ENCODE results near the gene AXIN2.
A peak's percentile ranks its signal among the peaks of the same experiment; 100 is the strongest.
"Not testable (repeated sequence)": the region's sequence is repeated elsewhere in the genome, so short reads cannot be mapped to it uniquely, and the experiment has no call there.

Gene AXIN2

DNA sequence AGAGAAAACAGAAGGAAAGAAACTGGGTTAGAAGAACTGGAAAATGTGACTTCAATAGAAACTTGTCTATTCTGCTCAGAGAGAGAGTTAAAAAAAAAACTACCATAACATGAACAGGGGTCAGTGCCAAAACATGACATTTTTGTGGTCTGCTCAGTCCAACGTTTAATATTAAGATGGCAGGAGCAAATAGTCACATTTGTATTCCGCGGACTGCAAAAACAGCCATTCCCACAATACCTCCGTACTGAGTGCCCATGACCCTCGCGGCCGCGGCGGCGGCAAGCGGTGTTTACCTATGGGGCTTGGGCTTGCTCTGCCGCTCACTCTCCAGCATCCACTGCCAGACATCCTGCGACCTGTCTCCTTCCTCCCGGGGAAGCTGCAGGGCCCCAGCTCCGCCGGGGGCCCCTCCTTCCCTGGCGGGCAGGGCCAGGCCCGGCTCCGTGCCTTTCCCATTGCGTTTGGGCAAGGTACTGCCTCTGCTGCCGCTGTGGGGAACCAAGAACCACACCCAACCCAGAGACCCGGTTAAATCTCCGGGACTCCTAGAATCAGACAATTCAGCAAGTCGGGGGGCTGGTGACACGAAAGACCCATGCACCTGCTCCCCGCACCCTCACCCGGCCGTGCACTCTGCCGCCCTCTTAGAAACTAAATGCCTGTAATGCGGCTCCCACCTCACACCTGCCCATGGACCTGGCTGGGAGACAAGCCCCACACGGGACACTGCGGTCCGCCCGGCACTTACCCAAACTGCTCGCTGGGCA is 24.7 kb downstream of the AXIN2 start:
- DNase-seq (ENCODE audit: low spot score) = no peak

DNA sequence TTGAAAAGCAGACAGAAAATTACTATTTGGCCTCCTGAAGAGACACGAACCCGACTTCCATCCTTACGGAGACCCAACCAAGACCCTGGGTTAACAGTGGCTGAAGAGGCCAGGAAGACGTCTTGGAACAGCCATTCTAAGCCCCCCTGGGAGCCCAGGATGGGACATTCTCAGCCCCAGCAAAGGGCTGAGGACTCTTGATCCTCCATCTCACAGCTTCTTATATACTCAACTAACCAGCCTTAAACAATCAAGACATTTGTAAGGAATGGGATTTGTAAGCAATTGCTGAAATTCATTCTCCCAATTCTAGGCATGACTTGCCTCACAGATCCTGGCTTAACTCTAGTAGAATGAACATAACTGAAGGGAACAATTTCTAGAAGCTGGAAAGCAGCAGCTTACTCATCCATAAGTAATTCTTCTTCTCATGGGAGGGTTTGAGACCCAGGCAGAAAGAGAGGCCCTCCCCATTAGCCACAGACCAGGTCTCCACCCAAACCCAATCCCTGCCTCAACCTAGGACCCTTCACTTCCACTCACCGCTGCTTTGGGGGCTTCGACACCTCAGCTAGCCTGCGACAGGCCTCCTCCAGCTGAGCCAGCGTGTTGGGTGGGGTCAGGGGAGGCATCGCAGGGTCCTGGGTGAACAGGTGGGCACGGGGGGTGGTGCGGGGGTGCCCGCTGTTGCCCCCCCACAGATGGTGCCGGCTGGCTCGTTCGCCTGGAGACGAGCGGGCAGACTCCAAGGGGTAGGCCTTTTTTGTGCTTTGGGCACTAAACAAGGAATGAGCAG is 25.5 kb downstream of the AXIN2 start:
- no peak for DNase-seq (ENCODE audit: low spot score)

DNA sequence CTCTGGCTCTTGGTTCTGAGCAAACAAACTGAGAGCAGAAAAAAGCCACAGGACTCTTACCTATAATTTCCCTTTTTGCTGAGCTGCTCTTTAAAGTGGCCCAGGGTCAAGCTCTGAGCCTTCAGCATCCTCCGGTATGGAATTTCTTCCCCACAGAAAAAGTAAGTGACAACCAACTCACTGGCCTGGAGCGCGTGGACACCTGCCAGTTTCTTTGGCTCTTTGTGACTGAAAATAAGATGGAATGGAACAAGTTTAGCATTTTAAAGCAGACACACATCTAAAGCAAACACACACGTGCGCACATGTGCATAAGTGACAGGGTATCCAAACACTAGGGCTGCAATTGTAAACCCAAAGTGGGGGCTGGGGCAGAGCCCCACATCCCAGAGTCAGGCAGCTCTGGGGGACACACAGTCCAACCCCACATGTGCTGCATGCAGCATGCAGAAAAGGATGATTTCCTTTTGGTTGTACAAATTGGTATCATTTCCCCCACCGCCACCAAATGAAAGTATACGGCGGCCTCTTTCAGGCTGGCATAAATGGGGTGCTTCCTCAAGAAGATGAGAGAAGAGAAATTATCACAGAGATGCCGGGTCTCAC is 27.5 kb downstream of the AXIN2 start:
- DNase-seq (ENCODE audit: low spot score) = no peak

DNA sequence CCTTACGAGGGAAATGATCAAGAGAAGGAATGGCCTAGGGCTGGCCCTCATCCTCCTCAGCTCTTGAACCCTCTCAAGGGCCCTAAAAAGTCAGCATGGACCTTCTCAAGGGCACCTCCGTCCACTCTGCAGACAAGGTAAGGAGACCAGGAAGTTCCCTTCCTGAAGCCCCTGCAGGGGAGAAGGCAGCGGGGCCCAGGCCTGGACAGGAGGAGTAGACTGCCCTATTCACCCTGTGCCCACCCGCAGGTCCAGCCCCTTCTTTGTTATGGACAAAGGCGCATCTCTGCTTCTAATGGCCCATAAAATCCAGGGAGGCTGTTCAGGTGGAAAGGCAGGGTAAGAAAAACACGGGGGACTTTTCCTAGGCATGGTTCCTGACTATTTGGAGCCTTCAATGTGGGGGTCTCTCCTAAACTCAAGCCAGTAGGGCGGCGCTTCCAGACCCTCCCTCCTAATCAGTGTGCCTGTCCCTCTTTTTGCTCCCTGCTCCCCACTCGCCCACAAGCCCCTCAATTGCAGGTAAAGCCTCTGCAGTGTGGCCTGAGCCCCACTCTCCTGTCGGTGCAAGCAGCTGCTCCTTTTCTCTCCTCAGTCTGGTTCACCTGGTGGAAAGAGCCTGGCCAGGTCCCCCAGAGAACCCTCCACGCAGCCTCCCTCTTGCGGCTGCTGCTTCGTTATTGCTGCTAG is 28.2 kb downstream of the AXIN2 start:
- DNase-seq (ENCODE audit: low spot score) = no peak

DNA sequence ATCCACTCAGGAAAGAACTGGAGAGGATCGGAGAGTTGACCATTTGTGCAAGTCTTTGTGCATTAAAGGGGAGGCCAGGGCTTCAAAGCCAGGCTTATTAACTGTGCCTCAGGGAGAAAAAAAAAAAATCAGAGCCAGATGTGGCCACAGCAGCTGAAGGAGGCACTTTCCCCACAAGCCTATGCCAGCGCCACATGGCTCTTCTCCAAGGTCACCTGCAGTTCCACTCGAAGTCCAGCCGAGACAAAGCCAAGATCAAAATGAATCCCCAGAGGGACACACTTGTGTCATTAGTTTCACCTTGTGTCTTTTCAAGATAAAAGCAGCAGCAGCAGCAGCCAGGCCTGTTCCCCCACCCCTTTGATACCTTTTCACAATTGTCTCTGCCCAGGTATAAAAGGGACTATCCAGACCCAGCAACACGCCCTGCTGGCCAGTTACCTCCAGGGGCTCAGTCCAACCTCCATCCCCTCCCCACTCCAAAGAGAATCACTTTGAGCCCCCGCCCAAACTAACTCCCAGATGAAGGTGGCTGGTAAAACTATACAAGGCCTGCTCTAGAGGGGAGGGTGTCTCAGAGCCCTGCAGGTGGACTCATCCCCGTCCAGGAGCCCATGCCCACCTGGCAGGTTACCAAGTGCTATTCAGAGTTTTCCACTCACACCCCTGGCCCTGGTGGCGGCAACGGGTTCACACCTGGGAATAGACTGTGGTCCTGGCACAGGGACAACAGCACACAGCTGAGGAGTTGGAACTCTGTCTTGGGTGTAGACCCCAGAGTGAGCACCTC is 29.2 kb downstream of the AXIN2 start:
- no peak for DNase-seq (ENCODE audit: low spot score)

DNA sequence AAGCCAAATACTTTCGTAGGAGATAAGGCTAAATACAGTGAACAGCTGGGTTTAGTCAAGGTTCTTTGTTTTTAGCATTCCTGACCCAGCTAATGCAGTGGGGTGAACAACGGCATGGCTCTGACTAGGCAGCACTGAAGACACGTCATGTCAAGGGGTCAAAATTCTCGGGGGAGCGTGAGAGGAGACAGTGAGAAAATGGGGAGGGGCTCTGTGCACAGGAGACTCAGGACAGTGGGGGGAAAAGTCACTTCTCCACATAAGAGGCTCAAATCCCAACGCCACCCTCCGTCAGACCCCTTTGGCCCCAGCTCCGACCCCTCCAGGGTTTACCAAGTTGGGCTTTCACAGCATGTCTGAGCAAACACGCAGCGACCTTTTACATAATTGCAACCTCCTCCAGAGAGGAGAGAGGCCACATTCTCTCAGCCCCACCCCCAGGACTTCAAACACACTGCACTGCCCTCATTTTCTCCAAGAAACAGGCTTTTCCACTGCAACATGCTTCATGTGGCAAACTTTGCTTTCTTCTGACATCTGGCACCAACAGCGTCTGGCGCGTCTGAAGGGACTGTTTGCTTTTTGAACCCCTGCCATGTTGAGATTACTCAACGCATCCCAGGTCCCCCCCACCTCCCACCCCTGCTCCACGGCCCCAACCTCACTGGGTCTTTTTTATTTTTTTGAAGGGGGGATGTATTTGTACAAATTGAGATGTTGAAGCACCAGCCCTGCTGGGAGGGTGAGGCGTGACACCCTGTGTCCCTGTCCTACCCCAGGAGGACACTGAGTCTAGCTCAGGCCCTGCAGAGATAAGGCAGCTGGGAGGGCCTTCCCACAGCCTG is 30.0 kb downstream of the AXIN2 start:
- peak; percentile 45 for DNase-seq (ENCODE audit: low spot score)

DNA sequence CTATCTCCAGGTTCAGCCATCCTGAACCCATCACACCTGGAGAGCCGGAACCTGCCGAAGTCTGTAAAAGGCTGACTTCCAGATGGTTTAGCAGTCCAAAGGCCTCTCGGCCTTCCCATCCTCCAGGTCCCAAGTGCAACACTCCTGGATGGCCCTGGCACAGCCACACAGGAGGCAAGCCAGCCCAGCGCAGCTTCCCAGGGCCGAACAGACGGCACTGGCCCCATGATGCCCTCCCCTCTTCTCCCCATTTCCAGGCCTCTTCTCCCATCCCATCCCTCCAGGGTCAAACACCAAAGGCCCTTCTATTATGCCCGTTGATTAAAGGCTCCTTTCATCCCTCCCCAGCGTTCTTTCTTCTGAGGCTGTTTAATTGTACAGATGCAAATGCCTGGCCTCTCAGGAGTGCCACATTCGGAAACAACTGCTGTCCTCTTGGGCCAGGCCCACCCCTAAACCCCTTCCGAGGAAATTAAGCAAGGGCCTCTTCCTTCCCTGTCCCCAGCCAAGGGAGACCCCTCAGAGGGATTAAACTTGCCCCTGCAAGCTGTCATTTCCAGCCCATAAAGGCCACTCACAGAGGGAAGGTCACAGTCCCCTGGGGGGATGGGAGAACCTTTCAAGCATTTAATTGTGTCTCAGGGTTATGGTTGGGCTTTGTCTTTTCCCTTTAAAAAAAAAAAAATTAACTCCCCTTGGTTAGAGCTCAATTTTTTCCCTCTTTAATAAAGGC is 30.8 kb downstream of the AXIN2 start:
- DNase-seq (ENCODE audit: low spot score) = peak; percentile 80

DNA sequence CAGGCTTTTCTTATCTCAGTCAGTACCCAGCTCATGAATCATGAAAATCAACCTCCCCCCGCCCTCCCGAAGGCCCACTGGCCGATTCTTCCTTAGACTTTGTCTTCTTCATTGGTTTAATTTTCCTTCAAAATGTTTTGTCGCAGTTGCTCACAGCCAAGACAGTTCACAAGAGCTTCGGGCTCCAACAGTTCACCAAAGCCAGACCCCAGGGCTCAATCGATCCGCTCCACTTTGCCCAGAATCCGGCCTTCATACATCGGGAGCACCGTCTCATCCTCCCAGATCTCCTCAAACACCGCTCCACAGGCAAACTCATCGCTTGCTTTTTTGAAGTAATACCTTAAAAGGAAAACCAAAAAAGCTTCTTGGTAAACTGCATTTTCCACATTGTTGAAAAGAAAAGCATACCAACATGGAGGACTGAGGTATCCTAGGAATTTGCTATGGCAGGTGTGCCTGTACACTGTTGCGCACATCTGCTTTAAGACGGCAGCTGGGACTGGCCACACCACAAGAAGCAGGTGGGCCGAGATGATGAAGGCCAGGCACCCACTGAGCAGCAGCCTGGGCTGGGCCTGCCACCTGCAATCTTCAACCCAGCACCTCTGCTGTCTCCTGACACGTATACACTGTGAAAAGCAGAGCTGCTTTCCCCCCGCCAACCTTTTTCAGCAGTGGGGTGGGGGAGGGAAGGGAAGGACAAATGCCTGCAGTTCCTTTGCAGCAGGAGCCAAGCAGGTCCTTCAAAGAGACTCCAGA is 31.5 kb downstream of the AXIN2 start:
- no peak for DNase-seq (ENCODE audit: low spot score)

- DNase-seq (ENCODE audit: low spot score) = no peak
Measured at GRCh38 chr17:65529040-65529633, 32.3 kb downstream of the AXIN2 start.

DNA sequence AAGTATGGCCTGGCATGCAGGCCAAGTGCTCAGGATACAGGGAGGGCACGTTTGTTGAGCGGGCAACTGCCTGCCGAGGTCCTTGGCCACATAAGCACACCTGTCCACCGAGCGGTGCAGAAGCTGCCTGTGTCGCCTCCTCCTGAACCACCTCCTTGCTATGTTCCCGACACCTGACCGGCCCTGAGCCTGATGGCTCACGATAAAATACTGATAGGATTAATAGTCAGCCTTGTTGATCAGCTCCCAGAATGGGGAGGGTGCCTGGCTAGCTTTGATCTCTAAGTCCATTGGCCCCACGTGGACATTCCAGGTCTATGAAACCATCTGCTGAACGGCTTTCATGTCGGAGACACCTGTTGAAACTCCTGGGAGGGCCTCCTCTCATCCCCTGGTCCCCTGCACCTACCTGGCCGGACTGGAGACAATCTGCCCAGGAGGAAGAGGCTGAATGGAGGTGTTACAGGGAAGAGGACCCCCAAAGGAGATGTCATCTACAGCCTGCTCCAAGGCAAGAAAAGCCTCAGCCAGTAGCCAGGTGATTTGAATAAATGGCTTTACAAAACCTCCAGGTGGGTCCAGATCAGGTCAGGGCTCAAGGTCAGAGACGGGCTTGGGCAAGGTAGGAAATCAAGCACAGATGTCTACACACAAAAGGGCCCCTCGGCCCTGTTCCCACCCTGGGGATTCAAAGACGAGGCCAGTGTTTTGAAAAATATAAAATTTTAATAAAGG is 33.4 kb downstream of the AXIN2 start:
- no peak for DNase-seq (ENCODE audit: low spot score)

GRCh38 chr17:65527381-65527780 is 34.1 kb downstream of the AXIN2 start:
- DNase-seq (ENCODE audit: low spot score) = no peak

DNA sequence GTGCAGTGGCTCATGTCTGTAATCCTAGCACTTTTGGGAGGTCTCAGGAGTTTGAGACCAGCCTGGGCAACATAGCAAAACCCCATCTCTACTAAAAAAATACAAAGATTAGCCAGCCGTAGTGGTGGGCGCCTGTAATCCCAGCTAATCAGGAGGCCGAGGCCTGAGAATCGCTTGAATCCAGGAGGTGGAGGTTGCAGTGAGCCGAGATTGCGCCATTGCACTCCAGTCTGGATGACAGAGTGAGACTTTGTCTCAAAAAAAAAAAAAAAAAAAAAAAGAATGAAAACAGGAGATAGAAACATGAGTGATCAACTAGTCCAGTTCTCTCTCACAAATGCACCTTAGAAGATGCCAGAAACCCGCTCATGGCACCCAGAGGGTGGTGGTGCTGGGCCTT is 34.6 kb downstream of the AXIN2 start:
- not testable (repeated sequence) for DNase-seq (ENCODE audit: low spot score)

GRCh38 chr17:65523853-65524664 is 37.4 kb downstream of the AXIN2 start:
- DNase-seq (ENCODE audit: low spot score) = no peak

DNA sequence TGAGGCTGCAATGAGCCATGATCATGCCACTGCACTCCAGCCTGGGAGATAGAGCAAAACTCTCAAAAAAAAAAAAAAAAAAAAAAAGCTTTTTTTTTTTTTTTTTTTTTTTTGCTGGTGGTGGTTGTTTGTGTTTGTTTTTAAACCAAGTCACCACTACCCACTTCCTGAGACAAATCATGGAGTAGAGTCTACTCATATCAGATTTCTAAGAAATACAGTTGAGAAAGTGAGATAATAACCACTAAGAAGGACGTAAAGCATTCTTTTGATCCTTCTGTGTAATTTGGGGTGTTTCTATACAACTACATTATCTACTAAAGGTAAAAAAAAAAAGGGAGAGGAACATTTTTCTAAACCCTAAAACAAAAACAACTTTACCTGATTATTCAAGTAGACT is 38.0 kb downstream of the AXIN2 start:
- no peak for DNase-seq (ENCODE audit: low spot score)

- no peak for DNase-seq (ENCODE audit: low spot score)
Measured at GRCh38 chr17:65522751-65523404, 38.6 kb downstream of the AXIN2 start.

GRCh38 chr17:65519462-65519861 is 42.0 kb downstream of the AXIN2 start:
- DNase-seq (ENCODE audit: low spot score) = no peak

- DNase-seq (ENCODE audit: low spot score) = no peak
Measured at GRCh38 chr17:65518256-65518655, 43.2 kb downstream of the AXIN2 start.
